Cardiac muscle cell (in vitro differentiated cells and primary cell): ENCODE measurements around the gene NPEPL1. TPM values are rescaled to one million over a fixed set of nuclear protein-coding genes. Genes with fewer than 3 reads are reported as not detected.
"Not testable (repeated sequence)": the region's sequence is repeated elsewhere in the genome, so short reads cannot be mapped to it uniquely, and the experiment has no call there.

Experiments
- DNase-seq, 2 donors: peaks; one replicate each; pipeline versions ENCODE4 v3.0.0 to v3.0.0-alpha.2; 2010 to 2017; ENCODE audit warnings: low read depth in 1 of 2, low spot score in 1 of 2
- H3K27ac ChIP-seq: fragments of 200-600 bp; sonication (generic); 2 replicates; pipeline ENCODE4 v1.5.1; 2016
- H3K27me3 ChIP-seq: fragments of 200-600 bp; sonication (generic); 2 replicates; pipeline ENCODE4 v1.6.0; 2016; ENCODE audit warnings: control low read depth
- H3K36me3 ChIP-seq: fragments of 200-600 bp; sonication (generic); 2 replicates; pipeline ENCODE4 v1.5.1; 2016; ENCODE audit warnings: control low read depth
- H3K4me1 ChIP-seq: fragments of 200-600 bp; sonication (generic); 2 replicates; pipeline ENCODE4 v1.8.1; 2017; ENCODE audit warnings: low read depth, mild to moderate bottlenecking, mixed run types
- H3K4me3 ChIP-seq: fragments of 200-600 bp; sonication (generic); 2 replicates; pipeline ENCODE4 v1.5.1; 2016; ENCODE audit warnings: mild to moderate bottlenecking
- H3K9me3 ChIP-seq: fragments of 200-600 bp; sonication (generic); 2 replicates; pipeline ENCODE4 v1.5.1; 2017; ENCODE audit warnings: low read depth, mild to moderate bottlenecking, control low read depth
- CTCF ChIP-seq: IDR thresholded peaks from 2 replicates; pipeline ENCODE4 v1.5.1; 2012; ENCODE audit warnings: low read depth, mild to moderate bottlenecking, low read length
- polyA plus RNA-seq: library from polyadenylated mRNA; unstranded; fragments of >200 nt; fragmentation: Nextera tagmentation; extraction: Ambion mirVana; gene quantifications from 2 replicates; pipeline ENCODE4 v1.2.1, GENCODE V29; 2016
- total RNA-seq: library from RNA; depleted of rRNA; stranded (reverse); fragments of >200 nt; gene quantifications from 2 replicates; pipeline ENCODE4 v1.2.3, GENCODE V29; 2016

Gene NPEPL1
- total and polyA plus RNA-seq, 2 experiments from 2014 or later = 58.4 to 59.0 TPM

- H3K4me1 ChIP-seq = no peaks in the 10 kb centered on the region
Measured at GRCh38 chr20:58749979-58750378, 57.4 kb downstream of the NPEPL1 start.

GRCh38 chr20:58750706-58751105 lies 58.1 kb downstream of the NPEPL1 start:
- not testable (repeated sequence) for H3K4me3 ChIP-seq, DNase-seq

More at GRCh38 chr20:58749979-58750378, 57.4 kb downstream of the NPEPL1 start:
- H3K27me3 ChIP-seq = peaks cover 9% of the 10 kb centered on the region
- DNase-seq = no peak
- H3K9me3 ChIP-seq = no peaks in the 10 kb centered on the region
- no peaks in the 10 kb centered on the region for H3K36me3 ChIP-seq
- no peak for TF ChIP-seq CTCF
- H3K4me3 ChIP-seq = no peak overlapping the region
- H3K27ac ChIP-seq = no peak overlapping the region

GRCh38 chr20:58751979-58752378 lies 59.4 kb downstream of the NPEPL1 start:
- H3K4me3 ChIP-seq = no peak overlapping the region
- no peaks in the 10 kb centered on the region for H3K4me1 ChIP-seq
- no peak for TF ChIP-seq CTCF
- H3K36me3 ChIP-seq = no peaks in the 10 kb centered on the region
- no peak overlapping the region for H3K27ac ChIP-seq
- DNase-seq = no peak
- no peaks in the 10 kb centered on the region for H3K9me3 ChIP-seq
- H3K27me3 ChIP-seq = peaks cover 6% of the 10 kb centered on the region

More at GRCh38 chr20:58750706-58751105, 58.1 kb downstream of the NPEPL1 start:
- not testable (repeated sequence) for H3K27ac ChIP-seq, H3K9me3 ChIP-seq, H3K27me3 ChIP-seq, H3K36me3 ChIP-seq, H3K4me1 ChIP-seq

- no peaks in the 10 kb centered on the region for H3K4me1 ChIP-seq
- H3K4me3 ChIP-seq = no peak overlapping the region
- H3K27ac ChIP-seq = no peak overlapping the region
- no peak for DNase-seq
- H3K27me3 ChIP-seq = peaks cover 6% of the 10 kb centered on the region
- no peaks in the 10 kb centered on the region for H3K36me3 ChIP-seq
- H3K9me3 ChIP-seq = no peaks in the 10 kb centered on the region
- TF ChIP-seq CTCF = no peak
Measured at GRCh38 chr20:58752565-58752964, 60.0 kb downstream of the NPEPL1 start.

- H3K4me3 ChIP-seq = no peak overlapping the region
- no peaks in the 10 kb centered on the region for H3K9me3 ChIP-seq
- no peaks in the 10 kb centered on the region for H3K36me3 ChIP-seq
- H3K27me3 ChIP-seq = peaks cover 6% of the 10 kb centered on the region
- no peak overlapping the region for H3K27ac ChIP-seq
- H3K4me1 ChIP-seq = no peaks in the 10 kb centered on the region
- DNase-seq = peak in 1 of 2 donors; percentile 2
- no peak for TF ChIP-seq CTCF
Measured at GRCh38 chr20:58753267-58753921, 60.8 kb downstream of the NPEPL1 start.

GRCh38 chr20:58753922-58754551 lies 61.4 kb downstream of the NPEPL1 start:
- no peak overlapping the region for H3K4me3 ChIP-seq
- no peak for TF ChIP-seq CTCF
- H3K27me3 ChIP-seq = peaks cover 6% of the 10 kb centered on the region
- H3K9me3 ChIP-seq = no peaks in the 10 kb centered on the region
- DNase-seq = no peak
- H3K27ac ChIP-seq = no peak overlapping the region
- H3K36me3 ChIP-seq = no peaks in the 10 kb centered on the region
- no peaks in the 10 kb centered on the region for H3K4me1 ChIP-seq
